Subcutaneous adipose tissue (tissue), 4 donors: Measurements from ENCODE around the gene ELOVL6. TPM values are rescaled to one million over a fixed set of nuclear protein-coding genes. Genes with fewer than 3 reads are reported as not detected.

Experiments used
- CTCF ChIP-seq: fragments of 450-650 bp; IDR thresholded peaks from one replicate; pipeline ENCODE4 v1.5.1; 2016; ENCODE audit warnings: low read depth, mild to moderate bottlenecking, control low read depth, antibody characterized with exemption, moderate library complexity
- total RNA-seq, 4 donors: library from RNA; depleted of rRNA; stranded (reverse); fragments of >200 nt; gene quantifications; one replicate each; pipeline ENCODE4 v1.1.0, GENCODE V29; 2016

Gene ELOVL6
- total RNA-seq, 4 donors from 2014 or later, result 1.8 to 10.7 (median 2.7) TPM

GRCh38 chr4:110087070-110087708 lies 111.2 kb downstream of the ELOVL6 start:
- TF ChIP-seq CTCF, result no peak

GRCh38 chr4:110085131-110085530 lies 113.3 kb downstream of the ELOVL6 start:
- no peak for TF ChIP-seq CTCF

DNA sequence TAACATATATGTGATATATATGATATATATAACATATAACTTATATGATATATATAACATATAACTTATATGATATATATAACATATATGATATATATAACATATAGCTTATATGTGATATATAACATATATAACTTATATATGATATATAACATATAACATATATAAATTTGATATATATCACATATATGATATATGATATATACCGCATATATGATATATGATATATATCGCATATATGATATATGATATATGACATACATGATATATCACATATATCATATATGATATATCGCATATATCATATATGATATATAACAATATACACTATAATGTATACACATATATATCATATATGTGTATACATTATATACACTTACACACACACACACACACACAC lies 114.3 kb downstream of the ELOVL6 start:
- TF ChIP-seq CTCF, result no peak

GRCh38 chr4:110075891-110076290 lies 122.5 kb downstream of the ELOVL6 start:
- no peak for TF ChIP-seq CTCF

DNA sequence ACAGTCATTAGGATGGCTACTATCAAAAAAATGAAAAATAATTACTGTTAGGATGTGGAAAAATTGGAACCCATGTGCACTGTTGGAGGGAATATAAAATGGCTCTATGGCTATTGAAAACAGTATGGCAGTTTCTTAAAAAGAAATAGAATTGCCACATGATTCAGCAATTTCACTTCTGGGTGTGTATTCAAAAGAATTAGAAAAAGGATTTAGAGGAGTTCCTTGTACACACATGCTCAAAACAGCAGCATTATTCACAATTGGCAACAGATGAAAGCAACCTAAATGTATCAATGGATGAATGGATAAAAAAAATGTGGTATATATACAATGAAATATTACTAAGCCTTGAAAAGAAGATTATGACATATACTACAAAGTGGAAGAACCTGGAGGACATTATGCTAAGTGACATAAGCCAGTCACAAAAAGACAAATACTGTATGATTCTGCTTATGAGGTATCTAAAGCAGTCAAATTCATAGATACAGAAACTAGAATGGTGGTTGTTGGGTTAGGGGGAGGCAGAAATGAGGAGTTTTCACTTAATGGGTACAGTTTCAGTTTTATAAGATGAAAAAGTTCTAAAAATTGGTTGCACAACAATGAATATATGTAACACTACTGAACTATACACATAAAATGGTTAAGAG lies 123.2 kb downstream of the ELOVL6 start:
- TF ChIP-seq CTCF, result no peak

- TF ChIP-seq CTCF, result no peak
Observed at GRCh38 chr4:110074570-110074969, 123.8 kb downstream of the ELOVL6 start.

GRCh38 chr4:110073053-110073845 lies 125.2 kb downstream of the ELOVL6 start:
- no peak for TF ChIP-seq CTCF
